ENCODE measurements around the gene HJURP. TPM values are rescaled to one million over a fixed set of nuclear protein-coding genes. Genes with fewer than 3 reads are reported as not detected.

Gene HJURP
- total and polyA plus RNA-seq, 9 of the 15 experiments (the other 6 are each of a cell fraction or from before 2014, with no cell fraction given) = 13.8 to 102 (median 28.3) TPM

DNA sequence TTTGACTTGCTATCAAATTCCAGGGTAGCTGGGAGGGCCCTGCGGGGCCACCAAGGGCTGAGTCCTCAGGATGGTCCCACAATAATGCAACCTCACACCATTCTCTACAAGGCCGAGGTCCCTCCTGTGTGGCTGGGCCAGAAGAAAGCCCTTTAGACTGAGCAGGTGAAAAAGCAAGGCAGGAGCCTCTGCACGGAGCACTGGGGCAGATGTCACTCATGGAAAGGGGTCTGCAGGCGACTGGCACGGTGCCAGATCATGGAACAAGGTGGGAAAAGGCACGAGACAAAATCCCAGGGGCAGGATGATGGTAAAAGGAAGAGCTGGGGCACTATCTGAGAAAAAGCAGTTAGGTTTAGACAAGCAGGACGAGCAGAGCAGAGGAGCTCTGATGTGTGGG, 16.1 kb downstream of the HJURP start:
- Histone ChIP-seq H2AFZ (ENCODE audit: low read depth, low read length) (no peak overlapping the region), H3K79me2 (ENCODE audit: control insufficient read depth, insufficient read depth, low read length) (peaks cover 58% of the 10 kb centered on the region), H3K4me3 (no peak overlapping the region), H3K9me1 (ENCODE audit: control insufficient read depth, insufficient read depth, low read length) (peaks cover 3% of the 10 kb centered on the region), H4K20me1 (replicated peaks; ENCODE audit: control insufficient read depth, insufficient read depth, low read length) (peaks cover 26% of the 10 kb centered on the region), H3K9me3 (replicated peaks; ENCODE audit: control insufficient read depth, insufficient read depth, low read depth, low read length) (no peaks in the 10 kb centered on the region), H3K27ac (ENCODE audit: extremely low read depth, low read depth, low read length) (no peak overlapping the region), H3K27me3 (ENCODE audit: control insufficient read depth in 2 of 2, insufficient read depth in 2 of 2, low read length in 2 of 2) (no peaks in the 10 kb centered on the region), H3K9ac (ENCODE audit: insufficient read depth in 1 of 2, low read depth in 2 of 2, low read length in 2 of 2) (no peak overlapping the region), H3K36me3 (ENCODE audit: control insufficient read depth, insufficient read depth, low read length) (peaks cover 92% of the 10 kb centered on the region; the same call in 2 of the 3 replicates), H3K4me2 (ENCODE audit: insufficient read depth, low read length) (no peak overlapping the region), H3K4me1 (replicated peaks in 1 of 2; ENCODE audit: control insufficient read depth in 2 of 2, insufficient read depth in 2 of 2, low read length in 2 of 2) (peaks cover 0 to 5% of the 10 kb centered on the region in 2 experiments; a peak in 2 of 5 replicates)
- BruUV-seq (replicated peaks) = no TSS peak
- FAIRE-seq (no peak), DNase-seq (ENCODE audit: extremely low read depth in 1 of 4, low spot score in 3 of 4) (no peak), ATAC-seq (no peak)
- POLR2A ChIA-PET = interaction anchor here (1.0 to 1.5 kb wide), 4 partner anchors 9 to 14 kb away, joined by 3 to 6 read pairs (median 4); no protein-coding TSS in a partner anchor
- no peak for TF ChIP-seq CREB1 (IDR thresholded peaks at IDR 0.05)
- TF ChIP-seq CREB1 (CRISPR knock-in tag; IDR thresholded peaks at IDR 0.05) = no peak
- peak; percentile 93 for TF ChIP-seq NFIC (IDR thresholded peaks at IDR 0.05)
- peak; percentile 19; the same call in 1 of the 2 replicates for TF ChIP-seq POLR2AphosphoS5 (IDR thresholded peaks at IDR 0.05; ENCODE audit: control insufficient read depth, insufficient read depth, low read depth, low read length)
- TF ChIP-seq TSC22D4 (tag; IDR thresholded peaks at IDR 0.05) = no peak
- TF ChIP-seq NFIX (CRISPR knock-in tag; IDR thresholded peaks at IDR 0.05; ENCODE audit: low read depth) = peak; percentile 69
- intact Hi-C loops (cut with micrococcal nuclease) (no loop called here), in situ Hi-C loops (cut with MboI) (no loop called here)
- 88% methylated on average over 4 of the region's 7 CpGs for WGBS (ENCODE audit: insufficient coverage, low coverage, missing lambda C conversion rate)
- CTCF ChIA-PET (ENCODE audit: low intra/inter-chr PET ratio) = no interaction called here

DNA sequence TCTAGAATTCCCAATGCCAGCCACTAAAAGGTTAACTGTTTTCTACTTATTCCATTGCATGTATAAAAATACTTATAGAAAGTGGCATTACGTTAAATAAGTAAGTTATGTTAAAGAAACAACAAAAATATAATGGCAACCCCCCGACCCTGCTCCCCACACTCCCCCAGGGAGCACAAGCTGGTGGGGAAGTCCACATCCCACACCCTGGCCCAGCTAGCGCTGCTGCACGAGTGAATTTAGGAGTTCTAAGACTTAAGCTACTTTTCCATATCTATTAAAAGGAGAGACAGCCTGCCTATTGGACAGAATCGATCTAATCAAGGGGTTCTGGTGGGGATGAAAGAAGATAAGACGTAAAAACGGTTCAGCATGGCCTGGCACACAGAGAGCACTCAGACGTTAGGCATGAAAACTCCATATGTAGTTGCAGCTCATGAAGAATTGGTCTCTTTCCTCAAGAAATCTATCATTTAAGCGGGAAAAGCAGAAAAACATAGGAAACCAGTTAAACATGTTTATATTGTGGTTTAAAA, 16.6 kb downstream of the HJURP start:
- peaks cover 54% of the 10 kb centered on the region for H3K79me2 ChIP-seq (ENCODE audit: control insufficient read depth, insufficient read depth, low read length)
- H3K36me3 ChIP-seq (ENCODE audit: control insufficient read depth, insufficient read depth, low read length) = peaks cover 87% of the 10 kb centered on the region; the same call in 2 of the 3 replicates
- H3K4me2 ChIP-seq (ENCODE audit: insufficient read depth, low read length) = no peak overlapping the region
- H3K9me3 ChIP-seq (replicated peaks; ENCODE audit: control insufficient read depth, insufficient read depth, low read depth, low read length) = no peaks in the 10 kb centered on the region
- in situ Hi-C loops (cut with MboI) = no loop called here
- peaks cover 3% of the 10 kb centered on the region for H3K9me1 ChIP-seq (ENCODE audit: control insufficient read depth, insufficient read depth, low read length)
- H3K4me1 ChIP-seq (replicated peaks in 1 of 2; ENCODE audit: control insufficient read depth in 2 of 2, insufficient read depth in 2 of 2, low read length in 2 of 2) = peaks cover 0 to 5% of the 10 kb centered on the region in 2 experiments; a peak in 2 of 5 replicates
- no peak overlapping the region for H3K27ac ChIP-seq (ENCODE audit: extremely low read depth, low read depth, low read length)
- 88% methylated on average over 5 of the region's 9 CpGs for WGBS (ENCODE audit: insufficient coverage, low coverage, missing lambda C conversion rate)
- no peak overlapping the region for H2AFZ ChIP-seq (ENCODE audit: low read depth, low read length)
- POLR2A ChIA-PET = interaction anchor here (1.0 to 1.5 kb wide), 4 partner anchors 10 to 16 kb away, joined by 3 to 6 read pairs (median 4); no protein-coding TSS in a partner anchor
- CTCF ChIA-PET (ENCODE audit: low intra/inter-chr PET ratio) = no interaction called here
- BruUV-seq (replicated peaks) = no TSS peak
- H3K4me3 ChIP-seq = no peak overlapping the region
- no peak overlapping the region for H3K9ac ChIP-seq (ENCODE audit: insufficient read depth in 1 of 2, low read depth in 2 of 2, low read length in 2 of 2)
- ATAC-seq = no peak
- H4K20me1 ChIP-seq (replicated peaks; ENCODE audit: control insufficient read depth, insufficient read depth, low read length) = peaks cover 26% of the 10 kb centered on the region
- no peak for DNase-seq (ENCODE audit: extremely low read depth in 1 of 4, low spot score in 3 of 4)
- no peaks in the 10 kb centered on the region for H3K27me3 ChIP-seq (ENCODE audit: control insufficient read depth in 2 of 2, insufficient read depth in 2 of 2, low read length in 2 of 2)
- intact Hi-C loops (cut with micrococcal nuclease) = no loop called here
- FAIRE-seq = no peak
- TF ChIP-seq CSDE1 (IDR thresholded peaks at IDR 0.05) (no peak), SAFB (IDR thresholded peaks at IDR 0.05; ENCODE audit: borderline replicate concordance, low read depth, low read length) (no peak)
- TF ChIP-seq, protein P1, sequence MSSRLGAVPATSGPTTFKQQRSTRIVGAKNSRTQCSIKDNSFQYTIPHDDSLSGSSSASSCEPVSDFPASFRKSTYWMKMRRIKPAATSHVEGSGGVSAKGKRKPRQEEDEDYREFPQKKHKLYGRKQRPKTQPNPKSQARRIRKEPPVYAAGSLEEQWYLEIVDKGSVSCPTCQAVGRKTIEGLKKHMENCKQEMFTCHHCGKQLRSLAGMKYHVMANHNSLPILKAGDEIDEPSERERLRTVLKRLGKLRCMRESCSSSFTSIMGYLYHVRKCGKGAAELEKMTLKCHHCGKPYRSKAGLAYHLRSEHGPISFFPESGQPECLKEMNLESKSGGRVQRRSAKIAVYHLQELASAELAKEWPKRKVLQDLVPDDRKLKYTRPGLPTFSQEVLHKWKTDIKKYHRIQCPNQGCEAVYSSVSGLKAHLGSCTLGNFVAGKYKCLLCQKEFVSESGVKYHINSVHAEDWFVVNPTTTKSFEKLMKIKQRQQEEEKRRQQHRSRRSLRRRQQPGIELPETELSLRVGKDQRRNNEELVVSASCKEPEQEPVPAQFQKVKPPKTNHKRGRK (tag; IDR thresholded peaks at IDR 0.05) = no peak
- TF ChIP-seq, protein P2, sequence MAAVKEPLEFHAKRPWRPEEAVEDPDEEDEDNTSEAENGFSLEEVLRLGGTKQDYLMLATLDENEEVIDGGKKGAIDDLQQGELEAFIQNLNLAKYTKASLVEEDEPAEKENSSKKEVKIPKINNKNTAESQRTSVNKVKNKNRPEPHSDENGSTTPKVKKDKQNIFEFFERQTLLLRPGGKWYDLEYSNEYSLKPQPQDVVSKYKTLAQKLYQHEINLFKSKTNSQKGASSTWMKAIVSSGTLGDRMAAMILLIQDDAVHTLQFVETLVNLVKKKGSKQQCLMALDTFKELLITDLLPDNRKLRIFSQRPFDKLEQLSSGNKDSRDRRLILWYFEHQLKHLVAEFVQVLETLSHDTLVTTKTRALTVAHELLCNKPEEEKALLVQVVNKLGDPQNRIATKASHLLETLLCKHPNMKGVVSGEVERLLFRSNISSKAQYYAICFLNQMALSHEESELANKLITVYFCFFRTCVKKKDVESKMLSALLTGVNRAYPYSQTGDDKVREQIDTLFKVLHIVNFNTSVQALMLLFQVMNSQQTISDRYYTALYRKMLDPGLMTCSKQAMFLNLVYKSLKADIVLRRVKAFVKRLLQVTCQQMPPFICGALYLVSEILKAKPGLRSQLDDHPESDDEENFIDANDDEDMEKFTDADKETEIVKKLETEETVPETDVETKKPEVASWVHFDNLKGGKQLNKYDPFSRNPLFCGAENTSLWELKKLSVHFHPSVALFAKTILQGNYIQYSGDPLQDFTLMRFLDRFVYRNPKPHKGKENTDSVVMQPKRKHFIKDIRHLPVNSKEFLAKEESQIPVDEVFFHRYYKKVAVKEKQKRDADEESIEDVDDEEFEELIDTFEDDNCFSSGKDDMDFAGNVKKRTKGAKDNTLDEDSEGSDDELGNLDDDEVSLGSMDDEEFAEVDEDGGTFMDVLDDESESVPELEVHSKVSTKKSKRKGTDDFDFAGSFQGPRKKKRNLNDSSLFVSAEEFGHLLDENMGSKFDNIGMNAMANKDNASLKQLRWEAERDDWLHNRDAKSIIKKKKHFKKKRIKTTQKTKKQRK (IDR thresholded peaks at IDR 0.05; ENCODE audit: borderline replicate concordance, low read depth, low read length) = no peak

Data from K562 (cell line).